H7 (cell line): ENCODE results near the gene MLLT3. TPM values are rescaled to one million over a fixed set of nuclear protein-coding genes. Genes with fewer than 3 reads are reported as not detected.

Source experiments
- DNase-seq: peaks from one replicate; pipeline ENCODE4 v3.0.0; 2012
- H3K27me3 ChIP-seq: 2 replicates; pipeline ENCODE4 v1.6.0; 2011; ENCODE audit warnings: mild to moderate bottlenecking, low read length; ENCODE audit not compliant: control insufficient read depth, insufficient read depth
- H3K36me3 ChIP-seq: replicated peaks from 2 replicates; pipeline ENCODE4 v1.5.1; 2011; ENCODE audit warnings: low read length; ENCODE audit not compliant: control insufficient read depth, insufficient read depth
- H3K4me3 ChIP-seq: 2 replicates; pipeline ENCODE4 v1.5.1; 2011; ENCODE audit warnings: low read depth, mild to moderate bottlenecking, control low read depth, low read length, moderate library complexity; ENCODE audit not compliant: insufficient read depth
- total RNA-seq: library from RNA; depleted of rRNA; stranded (reverse); fragments of >200 nt; shearing (Covaris generic); gene quantifications from 2 replicates; pipeline ENCODE4 v1.2.3, GENCODE V29; 2014

The MLLT3 gene
- total RNA-seq, 1 experiment from 2014 or later: 4.3 TPM

DNA sequence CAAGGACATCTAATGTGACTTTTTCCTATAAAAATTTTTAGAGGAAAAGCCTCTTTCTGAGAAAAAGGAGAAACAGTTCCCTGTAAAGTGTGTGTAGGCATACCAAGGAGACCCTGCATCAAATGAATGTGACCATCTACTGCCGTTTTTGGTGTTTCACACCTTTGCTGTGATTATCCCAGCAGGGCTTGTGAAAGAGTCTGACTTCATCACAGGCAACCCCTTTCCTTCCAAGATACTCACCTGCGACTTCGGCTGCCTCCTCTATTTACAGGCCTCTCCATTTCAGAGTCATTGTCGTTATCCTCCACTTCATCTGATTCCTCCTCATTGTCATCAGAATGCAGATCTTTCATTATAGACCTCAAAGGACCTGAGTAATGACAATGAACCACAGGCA is 259.1 kb downstream of the MLLT3 start:
- Histone ChIP-seq H3K36me3 (no peaks in the 10 kb centered on the region), H3K4me3 (no peak overlapping the region), H3K27me3 (no peaks in the 10 kb centered on the region)
- DNase-seq: no peak

DNA sequence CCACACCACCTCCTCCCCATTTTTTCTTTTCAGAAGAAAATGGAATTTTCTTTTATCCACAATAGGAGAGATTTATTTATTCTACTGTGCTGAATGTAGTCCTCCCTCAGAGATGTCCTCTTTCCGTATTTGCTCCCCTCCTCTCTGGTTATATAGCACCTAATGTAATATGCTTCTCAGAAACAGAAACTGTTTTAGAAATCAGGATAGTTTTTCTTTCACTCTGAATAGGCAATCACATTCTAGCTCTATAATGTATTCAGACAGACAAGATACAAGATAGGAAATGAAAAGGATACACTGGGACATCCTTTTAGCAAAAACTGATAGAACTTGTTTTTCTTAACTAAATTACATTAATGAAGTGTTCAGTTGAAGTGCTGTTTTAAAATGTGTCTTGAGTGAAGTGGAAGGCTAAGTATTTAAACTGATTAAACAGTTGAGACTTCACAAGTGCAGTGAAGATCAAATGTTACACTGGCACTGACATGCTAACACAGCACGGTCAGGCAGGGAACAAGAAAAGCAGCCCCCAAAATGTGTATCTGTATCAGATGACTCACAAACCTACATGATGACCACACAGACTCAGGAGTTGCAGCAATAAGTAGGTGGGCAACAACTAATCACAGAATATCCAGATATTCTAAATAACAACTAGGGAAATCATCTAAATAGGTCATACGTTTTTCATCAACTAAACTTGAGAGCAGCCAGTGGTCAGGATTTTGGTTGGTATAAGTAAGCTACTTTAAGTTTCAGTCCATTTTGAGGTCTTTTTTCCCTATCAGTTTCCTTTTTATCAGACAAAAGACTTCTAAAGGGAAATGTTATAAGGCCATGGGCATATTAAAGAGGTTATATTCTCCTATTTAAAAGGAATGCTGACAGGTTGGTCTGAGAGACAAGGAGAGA is 260.4 kb downstream of the MLLT3 start:
- H3K4me3 ChIP-seq: no peak overlapping the region
- H3K27me3 ChIP-seq: no peaks in the 10 kb centered on the region
- H3K36me3 ChIP-seq: no peaks in the 10 kb centered on the region
- no peak for DNase-seq

GRCh38 chr9:20361229-20361628 is 261.1 kb downstream of the MLLT3 start:
- DNase-seq: no peak
- Histone ChIP-seq H3K4me3 (no peak overlapping the region), H3K36me3 (no peaks in the 10 kb centered on the region), H3K27me3 (no peaks in the 10 kb centered on the region)

DNA sequence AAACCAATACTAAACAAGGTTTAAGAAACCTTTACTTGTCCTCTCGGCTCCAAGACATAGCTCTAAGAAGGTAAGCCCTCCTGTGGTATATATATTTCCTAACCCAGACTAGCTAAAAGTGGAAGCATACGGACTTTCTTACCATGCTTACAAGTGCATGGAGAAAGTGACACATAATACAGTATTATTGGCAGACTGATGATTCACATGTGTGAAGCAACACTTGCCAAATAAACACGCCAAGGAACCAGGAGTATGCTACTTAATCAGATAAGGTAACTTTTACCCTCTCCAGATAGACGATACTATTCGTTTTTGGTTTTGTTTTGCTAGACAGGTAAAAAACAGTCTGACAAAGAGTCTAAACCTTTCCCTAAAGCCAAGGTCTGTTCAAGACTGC is 264.1 kb downstream of the MLLT3 start:
- no peaks in the 10 kb centered on the region for H3K27me3 ChIP-seq
- no peak overlapping the region for H3K4me3 ChIP-seq
- no peaks in the 10 kb centered on the region for H3K36me3 ChIP-seq
- no peak for DNase-seq

DNA sequence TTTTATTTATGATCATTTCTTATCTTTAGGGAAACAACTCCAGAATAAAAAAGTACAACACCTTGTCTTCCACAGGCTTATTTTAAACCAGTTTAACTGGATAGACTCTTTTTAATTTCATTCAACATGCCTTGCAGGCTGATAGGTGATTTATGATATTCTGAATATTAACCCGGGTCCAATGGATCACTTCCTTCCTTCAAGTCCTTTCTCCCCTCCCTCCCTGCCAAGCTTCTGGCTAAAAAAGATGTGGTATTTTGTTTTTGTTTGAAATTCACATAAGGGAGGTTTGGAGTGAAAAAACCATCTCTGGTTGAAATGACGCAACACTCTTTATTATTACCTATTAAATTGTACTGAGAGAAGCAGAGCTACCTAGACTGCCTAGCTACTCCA is 265.3 kb downstream of the MLLT3 start:
- Histone ChIP-seq H3K4me3 (no peak overlapping the region), H3K27me3 (no peaks in the 10 kb centered on the region), H3K36me3 (no peaks in the 10 kb centered on the region)
- DNase-seq: no peak

GRCh38 chr9:20356403-20357036 is 265.8 kb downstream of the MLLT3 start:
- Histone ChIP-seq H3K4me3 (no peak overlapping the region), H3K36me3 (no peaks in the 10 kb centered on the region), H3K27me3 (no peaks in the 10 kb centered on the region)
- DNase-seq: peak; percentile 70

- H3K27me3 ChIP-seq: no peaks in the 10 kb centered on the region
- no peak for DNase-seq
- no peaks in the 10 kb centered on the region for H3K36me3 ChIP-seq
- no peak overlapping the region for H3K4me3 ChIP-seq
These were observed 267.3 kb downstream of the MLLT3 start for GRCh38 chr9:20355022-20355421.

DNA sequence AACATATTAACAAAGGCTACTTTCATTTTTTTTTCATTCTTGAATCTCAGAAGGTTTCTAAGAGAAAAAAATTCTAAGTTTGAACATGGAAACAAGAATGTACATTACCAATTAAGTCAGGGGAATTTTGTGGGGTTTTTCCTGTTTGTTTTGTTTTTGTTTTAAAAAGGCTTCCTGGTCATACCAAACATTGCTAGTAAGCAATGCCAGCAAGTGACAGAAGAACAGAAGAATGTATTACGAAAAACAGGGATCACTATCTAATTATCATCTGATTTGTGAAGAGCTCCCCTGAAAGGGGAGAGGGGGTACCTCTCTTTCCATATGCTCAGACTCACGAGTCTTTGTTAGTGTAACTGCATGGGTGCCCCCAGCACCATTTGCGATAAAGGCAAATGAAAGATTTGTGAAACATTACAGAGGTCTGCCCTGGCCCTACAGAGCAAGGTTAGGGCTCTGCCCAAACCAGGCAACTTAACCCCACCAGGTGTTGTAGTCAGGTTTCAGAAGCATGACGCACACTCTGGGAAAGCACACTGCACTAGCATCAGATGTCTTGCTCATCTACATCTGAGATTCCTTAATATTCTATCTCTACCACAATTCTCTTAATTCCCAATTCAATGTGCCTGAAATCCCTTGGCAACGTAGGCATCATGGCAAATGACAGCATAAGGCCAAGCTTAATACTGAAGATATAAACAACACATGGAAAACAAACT is 268.2 kb downstream of the MLLT3 start:
- DNase-seq: no peak
- H3K36me3 ChIP-seq: no peaks in the 10 kb centered on the region

DNA sequence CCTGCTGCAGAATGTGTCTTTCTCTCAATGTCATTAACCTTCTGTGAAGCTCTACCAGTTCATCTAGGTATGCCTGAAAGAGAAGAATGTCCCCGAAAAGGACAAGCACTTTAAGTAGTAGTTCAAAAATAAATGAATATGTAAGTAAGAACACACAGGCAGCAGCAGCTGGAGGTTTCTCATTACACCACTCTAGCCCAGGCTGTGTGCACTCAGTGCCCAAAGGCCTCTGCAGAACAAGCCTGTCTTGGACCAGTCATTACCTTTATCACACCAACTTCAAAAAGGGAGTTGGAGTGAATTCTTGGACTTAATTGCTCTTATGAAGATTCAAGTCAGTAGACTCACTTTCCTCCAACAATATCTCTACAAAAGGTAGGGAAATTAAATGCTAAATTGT is 268.8 kb downstream of the MLLT3 start:
- DNase-seq: no peak
- Histone ChIP-seq H3K27me3 (no peaks in the 10 kb centered on the region), H3K36me3 (no peaks in the 10 kb centered on the region), H3K4me3 (no peak overlapping the region)

More for the DNA sequence above, 268.2 kb downstream of the MLLT3 start:
- Histone ChIP-seq H3K4me3 (no peak overlapping the region), H3K27me3 (no peaks in the 10 kb centered on the region)

GRCh38 chr9:20352591-20352990 is 269.7 kb downstream of the MLLT3 start:
- DNase-seq: no peak
- H3K36me3 ChIP-seq: no peaks in the 10 kb centered on the region
- H3K27me3 ChIP-seq: no peaks in the 10 kb centered on the region
- H3K4me3 ChIP-seq: no peak overlapping the region

DNA sequence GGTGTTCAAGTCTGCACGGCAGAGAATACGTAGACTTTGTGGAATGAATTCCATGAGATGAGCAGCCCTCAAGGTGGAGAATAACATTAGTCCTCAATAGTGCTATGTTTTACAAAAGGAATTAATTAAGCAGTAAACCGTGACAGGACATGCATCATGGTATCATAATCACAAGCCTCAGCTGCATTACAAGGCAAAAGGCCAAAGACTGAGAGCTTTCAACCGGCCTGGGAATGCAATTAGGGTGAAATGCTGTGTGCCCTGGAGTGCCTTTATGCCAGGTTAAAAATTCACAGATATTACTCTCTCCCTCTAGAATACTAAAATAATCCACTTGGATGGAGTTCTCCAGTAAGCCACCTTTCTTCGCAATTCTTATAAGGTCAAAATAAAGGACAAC is 270.6 kb downstream of the MLLT3 start:
- no peak for DNase-seq
- H3K36me3 ChIP-seq: no peaks in the 10 kb centered on the region
- H3K27me3 ChIP-seq: no peaks in the 10 kb centered on the region

DNA sequence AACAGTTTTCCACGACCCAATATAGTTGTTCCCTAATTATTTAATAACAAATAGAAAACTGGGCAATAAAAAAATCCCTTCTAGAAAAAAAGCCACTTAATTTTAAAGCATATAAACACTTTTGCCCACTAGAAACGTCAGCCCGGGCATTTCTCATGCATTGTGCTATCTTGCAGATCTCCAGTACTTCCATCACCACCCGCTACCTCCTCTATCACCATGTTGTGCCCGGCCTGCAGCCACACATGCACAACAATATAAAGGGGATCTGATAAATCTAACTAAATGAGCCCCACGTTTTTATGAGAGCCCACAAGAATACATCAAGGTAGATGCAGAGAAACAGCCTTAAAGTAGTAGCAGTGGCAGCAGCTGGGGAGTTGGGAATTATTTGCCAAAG is 272.7 kb downstream of the MLLT3 start:
- H3K36me3 ChIP-seq: no peaks in the 10 kb centered on the region
- no peak for DNase-seq
- no peak overlapping the region for H3K4me3 ChIP-seq
- no peaks in the 10 kb centered on the region for H3K27me3 ChIP-seq

More for the DNA sequence above, 270.6 kb downstream of the MLLT3 start:
- no peak overlapping the region for H3K4me3 ChIP-seq

GRCh38 chr9:20343325-20343724 is 279.0 kb downstream of the MLLT3 start:
- DNase-seq: no peak

GRCh38 chr9:20340511-20340861 is 281.8 kb downstream of the MLLT3 start:
- H3K27me3 ChIP-seq: no peaks in the 10 kb centered on the region
- no peak overlapping the region for H3K4me3 ChIP-seq
- H3K36me3 ChIP-seq: no peaks in the 10 kb centered on the region
- DNase-seq: no peak

More at GRCh38 chr9:20343325-20343724, 279.0 kb downstream of the MLLT3 start:
- Histone ChIP-seq H3K27me3 (no peaks in the 10 kb centered on the region), H3K4me3 (no peak overlapping the region), H3K36me3 (no peaks in the 10 kb centered on the region)
